GM23338 (cell line): Measurements from ENCODE around the gene PCDH17. TPM values are rescaled to one million over a fixed set of nuclear protein-coding genes. Genes with fewer than 3 reads are reported as not detected.

ENCODE experiments used
- ATAC-seq: fragments of 200-7000 bp; cut with Tn5 transposase; 3 replicates; pipeline ENCODE4 v1.9.1; 2020
- DNase-seq: peaks from one replicate; pipeline ENCODE4 v3.0.0-alpha.2; 2015; ENCODE audit warnings: low spot score
- H2AFZ ChIP-seq: fragments of 200-600 bp; sonication (generic); 2 replicates; pipeline ENCODE4 v1.8.0; 2016; ENCODE audit warnings: antibody characterized with exemption, mild to moderate bottlenecking, moderate library complexity
- H3F3A ChIP-seq: fragments of 200-600 bp; sonication (generic); replicated peaks from 2 replicates; pipeline ENCODE4 v1.8.0; 2017; ENCODE audit warnings: antibody characterized with exemption, mixed run types, low read depth
- H3K27ac ChIP-seq: fragments of 200-600 bp; sonication (generic); 2 replicates; pipeline ENCODE4 v1.6.1; 2016; ENCODE audit warnings: low read depth
- H3K27me3 ChIP-seq: fragments of 200-600 bp; sonication (generic); 2 replicates; pipeline ENCODE4 v1.8.0; 2016; ENCODE audit warnings: mild to moderate bottlenecking, mixed run types, moderate library complexity; ENCODE audit not compliant: insufficient read depth
- H3K36me3 ChIP-seq: fragments of 200-600 bp; sonication (generic); 2 replicates; pipeline ENCODE4 v1.8.0; 2016; ENCODE audit warnings: mild to moderate bottlenecking; ENCODE audit not compliant: insufficient read depth
- H3K4me1 ChIP-seq: fragments of 200-600 bp; sonication (generic); 2 replicates; pipeline ENCODE4 v1.8.0; 2016; ENCODE audit warnings: mild to moderate bottlenecking, moderate library complexity; ENCODE audit not compliant: insufficient read depth
- H3K4me2 ChIP-seq: fragments of 200-600 bp; sonication (generic); 2 replicates; pipeline ENCODE4 v1.7.1; 2017; ENCODE audit warnings: mixed run types
- H3K4me3 ChIP-seq: fragments of 200-600 bp; sonication (generic); 2 replicates; pipeline ENCODE4 v1.6.1; 2016; ENCODE audit warnings: mixed run types
- H3K79me2 ChIP-seq: fragments of 200-600 bp; sonication (generic); replicated peaks from 2 replicates; pipeline ENCODE4 v1.8.0; 2017; ENCODE audit warnings: mild to moderate bottlenecking; ENCODE audit not compliant: insufficient read depth
- H3K9me2 ChIP-seq: fragments of 200-600 bp; sonication (generic); 2 replicates; pipeline ENCODE4 v1.8.0; 2017; ENCODE audit not compliant: insufficient read depth
- H4K20me1 ChIP-seq: fragments of 200-600 bp; sonication (generic); replicated peaks from 2 replicates; pipeline ENCODE4 v1.8.0; 2017; ENCODE audit warnings: mild to moderate bottlenecking; ENCODE audit not compliant: insufficient read depth
- H3K27ac Mint-ChIP-seq: 2 replicates; pipeline ENCODE4 v1.8.0; 2020; ENCODE audit warnings: inconsistent platforms, mild to moderate bottlenecking, moderate library complexity, mixed read lengths
- H3K27me3 Mint-ChIP-seq: 3 replicates; pipeline ENCODE4 v1.8.0; 2022; ENCODE audit warnings: low read depth, mild to moderate bottlenecking, moderate library complexity, mixed read lengths, inconsistent platforms; ENCODE audit not compliant: insufficient read depth, poor library complexity
- H3K36me3 Mint-ChIP-seq: 3 replicates; pipeline ENCODE4 v1.8.0; 2021; ENCODE audit warnings: low read depth, mild to moderate bottlenecking, inconsistent platforms, moderate library complexity, mixed read lengths
- H3K4me1 Mint-ChIP-seq: 3 replicates; pipeline ENCODE4 v1.8.0; 2020; ENCODE audit warnings: mild to moderate bottlenecking, inconsistent platforms, mixed read lengths
- H3K4me3 Mint-ChIP-seq: 3 replicates; pipeline ENCODE4 v1.8.0; 2021; ENCODE audit warnings: moderate library complexity, mild to moderate bottlenecking, inconsistent platforms, mixed read lengths
- H3K9me3 Mint-ChIP-seq: 3 replicates; pipeline ENCODE4 v1.8.0; 2020; ENCODE audit warnings: moderate library complexity, mild to moderate bottlenecking, inconsistent platforms, mixed read lengths
- CREB1 ChIP-seq: fragments of 250-450 bp; sonication (Bioruptor Pico); IDR thresholded peaks from 2 replicates; pipeline ENCODE4 v1.5.0; 2020; ENCODE audit warnings: low read depth, mild to moderate bottlenecking, moderate library complexity
- EZH2 ChIP-seq: fragments of 200-600 bp; sonication (generic); IDR thresholded peaks from one replicate; pipeline ENCODE4 v1.8.0; 2017; ENCODE audit warnings: antibody characterized with exemption, mild to moderate bottlenecking, low read depth; ENCODE audit not compliant: unreplicated experiment
- EZH2phosphoT487 ChIP-seq: fragments of 200-600 bp; sonication (generic); IDR thresholded peaks from one replicate; pipeline ENCODE4 v1.8.1; 2018; ENCODE audit warnings: antibody characterized with exemption; ENCODE audit not compliant: unreplicated experiment
- JUNB ChIP-seq: IDR thresholded peaks from one replicate; pipeline ENCODE4 v1.6.1; 2016; ENCODE audit warnings: antibody characterized with exemption; ENCODE audit not compliant: unreplicated experiment
- NANOG ChIP-seq: IDR thresholded peaks from 2 replicates; pipeline ENCODE4 v1.6.1; 2016; ENCODE audit warnings: antibody characterized with exemption, borderline replicate concordance
- POLR2AphosphoS5 ChIP-seq: IDR thresholded peaks from 2 replicates; pipeline ENCODE4 v1.6.1; 2016; ENCODE audit warnings: antibody characterized with exemption, low read depth
- STAT1 ChIP-seq: IDR thresholded peaks from one replicate; pipeline ENCODE4 v1.6.1; 2016; ENCODE audit warnings: antibody characterized with exemption; ENCODE audit not compliant: unreplicated experiment
- ZNF114 ChIP-seq: fragments of 250-450 bp; sonication (Bioruptor Pico); IDR thresholded peaks from 2 replicates; pipeline ENCODE4 v1.5.0; 2020; ENCODE audit warnings: mild to moderate bottlenecking, moderate library complexity
- ZNF331 ChIP-seq: fragments of 250-450 bp; sonication (Bioruptor Pico); IDR thresholded peaks from 2 replicates; pipeline ENCODE4 v1.5.0; 2020; ENCODE audit warnings: low read depth, mild to moderate bottlenecking, moderate library complexity
- polyA plus RNA-seq: library from polyadenylated mRNA; unstranded; fragments of >200 nt; fragmentation: Nextera tagmentation; extraction: Ambion mirVana; gene quantifications from 2 replicates; pipeline ENCODE4 v1.2.1, GENCODE V29; 2016
- total RNA-seq: library from RNA; depleted of rRNA; stranded (reverse); fragments of >200 nt; shearing (Covaris generic); gene quantifications from 2 replicates; pipeline ENCODE4 v1.2.3, GENCODE V29; 2014
- TF ChIP-seq, protein P1 (sequence below): IDR thresholded peaks from one replicate; pipeline ENCODE4 v1.6.1; 2018; ENCODE audit warnings: antibody characterized with exemption; ENCODE audit not compliant: unreplicated experiment
- TF ChIP-seq, protein P2 (sequence below): IDR thresholded peaks from 2 replicates; pipeline ENCODE4 v1.6.1; 2016; ENCODE audit warnings: antibody characterized with exemption
- TF ChIP-seq, protein P3 (sequence below), 2 experiments: fragments of 200-600 bp in 1 of 2; sonication (generic) in 1 of 2; conservative IDR thresholded peaks; 2 replicates each; pipeline versions ENCODE4 v1.5.1 to v1.6.1; 2016 to 2017; ENCODE audit warnings: antibody characterized with exemption in 2 of 2, low read depth in 2 of 2, mild to moderate bottlenecking in 2 of 2, moderate library complexity in 1 of 2

PCDH17 gene
- total and polyA plus RNA-seq, 2 experiments from 2014 or later = 0.27 to 1.3 TPM

DNA sequence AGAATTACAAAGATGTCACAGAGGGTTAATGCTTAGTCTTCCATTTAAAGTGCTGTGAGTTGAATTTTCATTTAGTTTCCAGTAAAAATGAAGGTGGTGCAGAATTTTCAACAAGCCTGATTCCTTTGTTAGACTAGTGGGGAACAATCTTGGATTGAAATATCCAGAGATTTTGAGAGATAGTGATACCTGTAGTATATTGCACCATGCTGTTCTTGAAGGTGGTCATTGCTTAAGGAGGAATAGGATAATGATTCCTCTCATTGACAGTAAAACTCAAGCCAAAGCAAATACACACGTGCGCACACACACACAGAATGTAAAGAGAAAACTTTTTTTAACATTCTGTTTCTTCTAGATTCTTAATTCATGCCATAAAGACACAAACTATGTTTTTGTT, 5.3 kb downstream of the PCDH17 start:
- Histone ChIP-seq H3K36me3 (no peaks in the 10 kb centered on the region), H3F3A (peaks cover 3% of the 10 kb centered on the region), H3K79me2 (no peaks in the 10 kb centered on the region), H2AFZ (no peak overlapping the region), H3K4me3 (no peak overlapping the region), H3K4me1 (no peaks in the 10 kb centered on the region), H3K4me2 (no peak overlapping the region), H3K27ac (no peak overlapping the region), H4K20me1 (no peaks in the 10 kb centered on the region), H3K9me2 (no peaks in the 10 kb centered on the region), H3K27me3 (peaks cover 59% of the 10 kb centered on the region)
- ATAC-seq (no peak), DNase-seq (no peak)
- TF ChIP-seq, protein P1, sequence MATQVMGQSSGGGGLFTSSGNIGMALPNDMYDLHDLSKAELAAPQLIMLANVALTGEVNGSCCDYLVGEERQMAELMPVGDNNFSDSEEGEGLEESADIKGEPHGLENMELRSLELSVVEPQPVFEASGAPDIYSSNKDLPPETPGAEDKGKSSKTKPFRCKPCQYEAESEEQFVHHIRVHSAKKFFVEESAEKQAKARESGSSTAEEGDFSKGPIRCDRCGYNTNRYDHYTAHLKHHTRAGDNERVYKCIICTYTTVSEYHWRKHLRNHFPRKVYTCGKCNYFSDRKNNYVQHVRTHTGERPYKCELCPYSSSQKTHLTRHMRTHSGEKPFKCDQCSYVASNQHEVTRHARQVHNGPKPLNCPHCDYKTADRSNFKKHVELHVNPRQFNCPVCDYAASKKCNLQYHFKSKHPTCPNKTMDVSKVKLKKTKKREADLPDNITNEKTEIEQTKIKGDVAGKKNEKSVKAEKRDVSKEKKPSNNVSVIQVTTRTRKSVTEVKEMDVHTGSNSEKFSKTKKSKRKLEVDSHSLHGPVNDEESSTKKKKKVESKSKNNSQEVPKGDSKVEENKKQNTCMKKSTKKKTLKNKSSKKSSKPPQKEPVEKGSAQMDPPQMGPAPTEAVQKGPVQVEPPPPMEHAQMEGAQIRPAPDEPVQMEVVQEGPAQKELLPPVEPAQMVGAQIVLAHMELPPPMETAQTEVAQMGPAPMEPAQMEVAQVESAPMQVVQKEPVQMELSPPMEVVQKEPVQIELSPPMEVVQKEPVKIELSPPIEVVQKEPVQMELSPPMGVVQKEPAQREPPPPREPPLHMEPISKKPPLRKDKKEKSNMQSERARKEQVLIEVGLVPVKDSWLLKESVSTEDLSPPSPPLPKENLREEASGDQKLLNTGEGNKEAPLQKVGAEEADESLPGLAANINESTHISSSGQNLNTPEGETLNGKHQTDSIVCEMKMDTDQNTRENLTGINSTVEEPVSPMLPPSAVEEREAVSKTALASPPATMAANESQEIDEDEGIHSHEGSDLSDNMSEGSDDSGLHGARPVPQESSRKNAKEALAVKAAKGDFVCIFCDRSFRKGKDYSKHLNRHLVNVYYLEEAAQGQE = no peak
- no peak for TF ChIP-seq NANOG
- TF ChIP-seq POLR2AphosphoS5 = no peak
- TF ChIP-seq, protein P2, sequence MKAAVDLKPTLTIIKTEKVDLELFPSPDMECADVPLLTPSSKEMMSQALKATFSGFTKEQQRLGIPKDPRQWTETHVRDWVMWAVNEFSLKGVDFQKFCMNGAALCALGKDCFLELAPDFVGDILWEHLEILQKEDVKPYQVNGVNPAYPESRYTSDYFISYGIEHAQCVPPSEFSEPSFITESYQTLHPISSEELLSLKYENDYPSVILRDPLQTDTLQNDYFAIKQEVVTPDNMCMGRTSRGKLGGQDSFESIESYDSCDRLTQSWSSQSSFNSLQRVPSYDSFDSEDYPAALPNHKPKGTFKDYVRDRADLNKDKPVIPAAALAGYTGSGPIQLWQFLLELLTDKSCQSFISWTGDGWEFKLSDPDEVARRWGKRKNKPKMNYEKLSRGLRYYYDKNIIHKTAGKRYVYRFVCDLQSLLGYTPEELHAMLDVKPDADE = no peak
- TF ChIP-seq EZH2phosphoT487 = no peak
- no peak for TF ChIP-seq CREB1 (CRISPR knock-in tag)
- TF ChIP-seq JUNB = no peak
- TF ChIP-seq ZNF114 = no peak
- TF ChIP-seq EZH2 = no peak
- TF ChIP-seq, protein P3, sequence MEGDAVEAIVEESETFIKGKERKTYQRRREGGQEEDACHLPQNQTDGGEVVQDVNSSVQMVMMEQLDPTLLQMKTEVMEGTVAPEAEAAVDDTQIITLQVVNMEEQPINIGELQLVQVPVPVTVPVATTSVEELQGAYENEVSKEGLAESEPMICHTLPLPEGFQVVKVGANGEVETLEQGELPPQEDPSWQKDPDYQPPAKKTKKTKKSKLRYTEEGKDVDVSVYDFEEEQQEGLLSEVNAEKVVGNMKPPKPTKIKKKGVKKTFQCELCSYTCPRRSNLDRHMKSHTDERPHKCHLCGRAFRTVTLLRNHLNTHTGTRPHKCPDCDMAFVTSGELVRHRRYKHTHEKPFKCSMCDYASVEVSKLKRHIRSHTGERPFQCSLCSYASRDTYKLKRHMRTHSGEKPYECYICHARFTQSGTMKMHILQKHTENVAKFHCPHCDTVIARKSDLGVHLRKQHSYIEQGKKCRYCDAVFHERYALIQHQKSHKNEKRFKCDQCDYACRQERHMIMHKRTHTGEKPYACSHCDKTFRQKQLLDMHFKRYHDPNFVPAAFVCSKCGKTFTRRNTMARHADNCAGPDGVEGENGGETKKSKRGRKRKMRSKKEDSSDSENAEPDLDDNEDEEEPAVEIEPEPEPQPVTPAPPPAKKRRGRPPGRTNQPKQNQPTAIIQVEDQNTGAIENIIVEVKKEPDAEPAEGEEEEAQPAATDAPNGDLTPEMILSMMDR (conservative IDR thresholded peaks at IDR 0.05; ENCODE audit: low read depth in 2 of 2) = no peak
- Mint-ChIP-seq H3K27ac (no peak overlapping the region), H3K4me1 (peaks cover 4% of the 10 kb centered on the region; the same call in 2 of the 3 replicates), H3K9me3 (no peaks in the 10 kb centered on the region; the same call in 1 of the 3 replicates), H3K27me3 (peaks cover 32% of the 10 kb centered on the region), H3K4me3 (no peak overlapping the region), H3K36me3 (no peaks in the 10 kb centered on the region)

DNA sequence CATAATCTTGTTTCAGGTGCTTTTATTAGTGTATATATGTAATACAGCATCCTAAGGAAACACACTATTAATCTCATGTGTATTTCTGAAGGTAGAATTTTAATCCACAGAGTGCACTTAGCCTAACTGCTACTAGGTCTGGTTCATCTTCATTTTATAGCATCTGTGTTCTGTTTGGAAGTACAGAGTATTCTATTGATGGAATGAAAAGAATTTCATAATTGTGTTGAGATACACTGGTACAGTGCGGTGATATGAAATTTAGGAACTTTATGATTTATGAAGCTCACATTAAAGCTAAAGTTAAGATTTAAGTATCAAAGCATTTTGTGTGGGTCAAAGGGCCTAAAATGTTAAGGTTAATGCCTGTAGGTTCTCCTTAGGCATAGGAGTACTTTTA, 6.0 kb downstream of the PCDH17 start:
- Histone ChIP-seq H3K36me3 (no peaks in the 10 kb centered on the region), H3K4me1 (no peaks in the 10 kb centered on the region), H2AFZ (no peak overlapping the region), H3K79me2 (no peaks in the 10 kb centered on the region), H4K20me1 (no peaks in the 10 kb centered on the region), H3K9me2 (no peaks in the 10 kb centered on the region), H3K27ac (no peak overlapping the region), H3F3A (no peaks in the 10 kb centered on the region), H3K4me3 (no peak overlapping the region), H3K27me3 (peaks cover 52% of the 10 kb centered on the region), H3K4me2 (no peak overlapping the region)
- no peaks in the 10 kb centered on the region; the same call in 2 of the 3 replicates for H3K9me3 Mint-ChIP-seq
- no peaks in the 10 kb centered on the region for H3K36me3 Mint-ChIP-seq
- peaks cover 25% of the 10 kb centered on the region for H3K27me3 Mint-ChIP-seq
- DNase-seq (no peak), ATAC-seq (no peak)
- H3K4me3 Mint-ChIP-seq = no peak overlapping the region
- H3K27ac Mint-ChIP-seq = no peak overlapping the region
- H3K4me1 Mint-ChIP-seq = peaks cover 4% of the 10 kb centered on the region; the same call in 2 of the 3 replicates
- TF ChIP-seq ZNF331 (CRISPR knock-in tag) (no peak), STAT1 (no peak)
- TF ChIP-seq, protein P2 = no peak
